BJ (cell line): Measurements from ENCODE around the gene STX12. TPM values are rescaled to one million over a fixed set of nuclear protein-coding genes. Genes with fewer than 3 reads are reported as not detected.

Experiments
- CTCF ChIA-PET: fragments of 350-600 bp; formaldehyde crosslinking; extraction: SDS; loops from one replicate; lab custom pipeline; 2021; ENCODE audit warnings: antibody characterized with exemption, inconsistent platforms; lab: Yijun Ruan, JAX
- POLR2A ChIA-PET: fragments of 300-600 bp; sonication (Branson Sonifier 250); formaldehyde crosslinking; extraction: SDS; loops from one replicate; lab custom pipeline; 2021; ENCODE audit warnings: antibody characterized with exemption; lab: Charles Lee
- DNase-seq: peaks from one replicate; pipeline ENCODE4 v3.0.0-alpha.2; 2011; ENCODE audit warnings: low read depth
- H3K27me3 ChIP-seq: 2 replicates; pipeline ENCODE4 v1.6.0; 2011; ENCODE audit warnings: low read length; ENCODE audit not compliant: control insufficient read depth, insufficient read depth
- H3K36me3 ChIP-seq: 2 replicates; pipeline ENCODE4 v1.5.1; 2011; ENCODE audit warnings: low read length; ENCODE audit not compliant: control insufficient read depth, insufficient read depth
- H3K4me3 ChIP-seq: 2 replicates; pipeline ENCODE4 v1.5.1; 2011; ENCODE audit warnings: low read depth, mild to moderate bottlenecking, control low read depth, low read length
- CTCF ChIP-seq: IDR thresholded peaks from 2 replicates; pipeline ENCODE4 v1.5.1; 2011; ENCODE audit warnings: low read depth, mild to moderate bottlenecking, control low read depth, inconsistent platforms, low read length, moderate library complexity; ENCODE audit not compliant: insufficient read depth
- polyA plus RNA-seq: library from polyadenylated mRNA; depleted of rRNA; stranded (reverse); fragments of >200 nt; gene quantifications from 2 replicates; pipeline ENCODE4 v1.2.3, GENCODE V29; 2011

Gene STX12
- polyA plus RNA-seq, 1 experiment: 31.2 TPM

DNA sequence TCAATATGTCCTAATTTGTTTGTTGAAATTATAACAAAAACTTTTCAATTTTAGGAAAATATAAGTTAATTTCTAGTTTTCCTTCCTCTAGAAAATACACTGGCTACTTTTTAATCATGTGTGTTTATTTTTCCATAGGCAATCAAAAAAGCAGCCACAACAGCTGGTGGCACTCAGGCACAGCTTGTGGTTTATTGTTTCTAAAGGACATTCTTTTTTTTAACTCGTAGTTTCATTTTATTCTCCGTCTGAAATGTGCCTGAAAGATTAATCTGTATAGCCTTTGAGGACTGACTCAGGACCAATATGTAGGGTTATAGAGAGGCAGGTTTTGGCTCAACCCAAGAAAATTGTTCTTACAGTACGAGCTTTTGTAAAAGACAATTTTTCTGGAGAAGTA, 20.7 kb upstream of the STX12 start:
- H3K27me3 ChIP-seq: no peaks in the 10 kb centered on the region
- no peak overlapping the region for H3K4me3 ChIP-seq
- POLR2A ChIA-PET: no interaction called here
- CTCF ChIA-PET: interaction anchor here (1.0 to 1.3 kb wide), 3 partner anchors 12 to 83 kb away, joined by 3 read pairs; no protein-coding TSS in a partner anchor
- DNase-seq: no peak
- H3K36me3 ChIP-seq: peaks cover 3% of the 10 kb centered on the region
- TF ChIP-seq CTCF: no peak

- TF ChIP-seq CTCF: no peak
- Histone ChIP-seq H3K27me3 (no peaks in the 10 kb centered on the region), H3K4me3 (no peak overlapping the region), H3K36me3 (peaks cover 3% of the 10 kb centered on the region)
- POLR2A ChIA-PET: interaction anchor here (0.6 kb wide), 1 partner anchor 358 kb away, joined by 5 read pairs; no protein-coding TSS in a partner anchor
- DNase-seq: no peak
- CTCF ChIA-PET: interaction anchor here (1.1 to 1.7 kb wide), 3 partner anchors 9 to 86 kb away, joined by 3 to 4 read pairs (median 3); partner anchors contain the start of gene STX12
Measured at GRCh38 chr1:27755286-27755685, 17.7 kb upstream of the STX12 start.

DNA sequence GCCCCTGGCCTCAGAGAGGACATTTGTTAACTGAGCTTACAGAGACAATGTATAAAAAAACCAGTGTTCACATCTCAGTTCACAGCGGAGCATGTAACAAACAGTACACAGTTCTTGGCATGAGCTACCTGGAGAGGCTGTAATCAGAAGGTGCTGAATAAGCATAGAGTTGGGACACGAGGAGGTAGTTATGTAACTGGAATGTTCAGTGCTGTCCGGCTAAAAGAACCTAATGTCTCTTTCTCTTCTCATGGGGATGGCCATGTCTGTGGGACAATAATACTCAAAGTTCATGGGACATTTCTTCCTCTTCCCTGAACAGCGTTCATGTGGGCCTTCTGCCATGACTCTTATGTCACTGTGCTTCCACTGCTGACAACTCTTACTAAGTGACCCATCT, 17.2 kb upstream of the STX12 start:
- H3K27me3 ChIP-seq: no peaks in the 10 kb centered on the region
- ChIA-PET POLR2A (interaction anchor here (0.6 kb wide), 1 partner anchor 358 kb away, joined by 5 read pairs; no protein-coding TSS in a partner anchor), CTCF (interaction anchor here (1.2 to 1.7 kb wide), 2 partner anchors 17 to 87 kb away, joined by 3 to 4 read pairs; partner anchors contain the start of gene STX12)
- peaks cover 3% of the 10 kb centered on the region for H3K36me3 ChIP-seq
- no peak for DNase-seq
- TF ChIP-seq CTCF: no peak
- H3K4me3 ChIP-seq: no peak overlapping the region

DNA sequence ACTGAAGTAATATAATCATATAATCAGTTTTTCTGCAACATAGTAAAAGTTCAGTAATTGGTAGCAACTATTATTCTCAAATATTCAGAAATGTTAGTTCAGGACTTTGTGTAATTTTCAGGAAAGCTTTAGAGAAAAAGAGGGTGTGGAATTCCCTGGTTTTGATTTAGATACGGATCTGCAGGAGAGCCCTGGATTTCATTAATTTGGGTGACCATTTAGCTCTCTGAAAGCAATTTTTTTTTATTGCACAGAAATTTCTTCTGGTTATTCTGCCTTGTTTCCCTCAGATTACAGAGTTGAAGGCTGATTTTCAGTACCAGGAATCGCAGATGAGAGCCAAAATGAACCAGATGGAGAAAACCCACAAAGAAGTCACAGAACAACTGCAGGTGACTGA, 13.8 kb upstream of the STX12 start:
- no peak for DNase-seq
- ChIA-PET CTCF (no interaction called here), POLR2A (no interaction called here)
- TF ChIP-seq CTCF: no peak
- Histone ChIP-seq H3K4me3 (no peak overlapping the region), H3K27me3 (no peaks in the 10 kb centered on the region), H3K36me3 (peaks cover 3% of the 10 kb centered on the region)

- ChIA-PET CTCF (no interaction called here), POLR2A (interaction anchor here (0.6 to 1.0 kb wide), 2 partner anchors 12 to 70 kb away, joined by 4 to 7 read pairs; partner anchors contain the start of genes PPP1R8 and STX12)
- H3K27me3 ChIP-seq: no peaks in the 10 kb centered on the region
- DNase-seq: no peak
- peaks cover 2% of the 10 kb centered on the region for H3K36me3 ChIP-seq
- TF ChIP-seq CTCF: no peak
- H3K4me3 ChIP-seq: no peak overlapping the region
Measured at GRCh38 chr1:27760426-27760825, 12.6 kb upstream of the STX12 start.
